HFFc6 (cell line): Measurements from ENCODE around the gene LDLRAD4. TPM values are rescaled to one million over a fixed set of nuclear protein-coding genes. Genes with fewer than 3 reads are reported as not detected.

ENCODE experiments used
- DNase-seq: peaks from one replicate; pipeline ENCODE4 v3.0.0-alpha.2; 2018
- H3K27ac Mint-ChIP-seq: 2 replicates; pipeline ENCODE4 v1.8.0; 2020; ENCODE audit warnings: mild to moderate bottlenecking, mixed read lengths
- H3K27me3 Mint-ChIP-seq: 2 replicates; pipeline ENCODE4 v1.8.0; 2021; ENCODE audit warnings: mild to moderate bottlenecking, moderate library complexity, mixed read lengths; ENCODE audit not compliant: insufficient read depth
- H3K36me3 Mint-ChIP-seq: 2 replicates; pipeline ENCODE4 v1.8.0; 2021; ENCODE audit warnings: low read depth, mixed read lengths
- H3K4me1 Mint-ChIP-seq: 2 replicates; pipeline ENCODE4 v1.8.0; 2020; ENCODE audit warnings: low read depth, mixed read lengths
- H3K4me3 Mint-ChIP-seq: 2 replicates; pipeline ENCODE4 v1.8.0; 2020; ENCODE audit warnings: mild to moderate bottlenecking, moderate library complexity, mixed read lengths
- H3K9me3 Mint-ChIP-seq: 2 replicates; pipeline ENCODE4 v1.8.0; 2020; ENCODE audit warnings: mild to moderate bottlenecking, mixed read lengths
- CTCF ChIP-seq: fragments of 200-600 bp; sonication (generic); IDR thresholded peaks from 2 replicates; pipeline ENCODE4 v1.5.0; 2021; ENCODE audit warnings: antibody characterized with exemption, mild to moderate bottlenecking
- total RNA-seq, 6 experiments: library from RNA; stranded (reverse); fragmentation: NEBNext Ultra II Directional; extraction: Animal tissue kit (Norgen Biotek cat#: 25700); gene quantifications; 2 replicates in 1 of 6; 3 replicates in 5 of 6; pipeline ENCODE4 v1.2.3, GENCODE V29; 2021

Gene LDLRAD4
- total RNA-seq, 6 experiments from 2014 or later = not detected

- no peak for DNase-seq
- Mint-ChIP-seq H3K27ac (no peak overlapping the region), H3K27me3 (peaks cover 1% of the 10 kb centered on the region), H3K36me3 (0 out of 2 replicates have a peak, but pooled peaks cover 5% of the 10 kb centered on the region), H3K4me3 (no peak overlapping the region), H3K4me1 (no peaks in the 10 kb centered on the region), H3K9me3 (peaks cover 8% of the 10 kb centered on the region; the same call in 1 of the 2 replicates)
- no peak for TF ChIP-seq CTCF
Observed at GRCh38 chr18:13517369-13517768, 298.8 kb downstream of the LDLRAD4 start.

GRCh38 chr18:13518382-13518781, 299.8 kb downstream of the LDLRAD4 start:
- no peak for TF ChIP-seq CTCF
- H3K36me3 Mint-ChIP-seq = 0 out of 2 replicates have a peak, but pooled peaks cover 5% of the 10 kb centered on the region
- H3K4me3 Mint-ChIP-seq = no peak overlapping the region
- no peaks in the 10 kb centered on the region for H3K4me1 Mint-ChIP-seq
- peaks cover 1% of the 10 kb centered on the region for H3K27me3 Mint-ChIP-seq
- no peak for DNase-seq
- no peak overlapping the region for H3K27ac Mint-ChIP-seq
- peaks cover 8% of the 10 kb centered on the region; the same call in 1 of the 2 replicates for H3K9me3 Mint-ChIP-seq

- Mint-ChIP-seq H3K27ac (no peak overlapping the region), H3K36me3 (0 out of 2 replicates have a peak, but pooled peaks cover 5% of the 10 kb centered on the region), H3K4me3 (no peak overlapping the region), H3K4me1 (no peaks in the 10 kb centered on the region), H3K9me3 (peaks cover 8% of the 10 kb centered on the region; the same call in 1 of the 2 replicates), H3K27me3 (peaks cover 1% of the 10 kb centered on the region; the same call in 1 of the 2 replicates)
- no peak for DNase-seq
- TF ChIP-seq CTCF = no peak
Observed at GRCh38 chr18:13520306-13520705, 301.7 kb downstream of the LDLRAD4 start.

GRCh38 chr18:13520741-13521140, 302.2 kb downstream of the LDLRAD4 start:
- Mint-ChIP-seq H3K27me3 (peaks cover 1% of the 10 kb centered on the region; the same call in 1 of the 2 replicates), H3K36me3 (0 out of 2 replicates have a peak, but pooled peaks cover 5% of the 10 kb centered on the region), H3K4me3 (no peak overlapping the region), H3K9me3 (peaks cover 8% of the 10 kb centered on the region; the same call in 1 of the 2 replicates), H3K27ac (no peak overlapping the region), H3K4me1 (no peaks in the 10 kb centered on the region)
- no peak for DNase-seq
- TF ChIP-seq CTCF = no peak

GRCh38 chr18:13521418-13521817, 302.9 kb downstream of the LDLRAD4 start:
- Mint-ChIP-seq H3K27me3 (peaks cover 1% of the 10 kb centered on the region; the same call in 1 of the 2 replicates), H3K36me3 (0 out of 2 replicates have a peak, but pooled peaks cover 5% of the 10 kb centered on the region), H3K4me1 (no peaks in the 10 kb centered on the region), H3K4me3 (no peak overlapping the region), H3K9me3 (peaks cover 12% of the 10 kb centered on the region; the same call in 1 of the 2 replicates), H3K27ac (no peak overlapping the region)
- no peak for DNase-seq
- no peak for TF ChIP-seq CTCF
